Hematopoietic multipotent progenitor cell treated with erythropoietin and hydrocortisone succinate and interleukin-3 and kit ligand, for 17 days (in vitro differentiated cells): Measurements from ENCODE around the gene DDAH2.
A peak's percentile ranks its signal among the peaks of the same experiment; 100 is the strongest.
"Not testable (repeated sequence)": the region's sequence is repeated elsewhere in the genome, so short reads cannot be mapped to it uniquely, and the experiment has no call there.

Source experiments
- DNase-seq: peaks from one replicate; pipeline ENCODE4 v3.0.0-alpha.2; 2015; ENCODE audit warnings: low spot score

The DDAH2 gene

GRCh38 chr6:31713991-31714684 lies 15.0 kb downstream of the DDAH2 start:
- DNase-seq, result no peak

GRCh38 chr6:31713465-31713864 lies 15.6 kb downstream of the DDAH2 start:
- no peak for DNase-seq

- no peak for DNase-seq
These were observed 16.8 kb downstream of the DDAH2 start for GRCh38 chr6:31712296-31712695.

GRCh38 chr6:31711233-31711632 lies 17.9 kb downstream of the DDAH2 start:
- DNase-seq, result peak; percentile 59

- DNase-seq, result no peak
These were observed 18.4 kb downstream of the DDAH2 start for GRCh38 chr6:31710523-31711219.

GRCh38 chr6:31709157-31709556 lies 19.9 kb downstream of the DDAH2 start:
- DNase-seq, result not testable (repeated sequence)

- DNase-seq, result no peak
These were observed 20.9 kb downstream of the DDAH2 start for GRCh38 chr6:31708224-31708623.

GRCh38 chr6:31707701-31708100 lies 21.4 kb downstream of the DDAH2 start:
- no peak for DNase-seq

GRCh38 chr6:31706599-31706998 lies 22.5 kb downstream of the DDAH2 start, which contains the start of gene LY6G6F:
Gene LY6G6F, plus strand, starts transcription at chr6:31706866. Its CDS starts 41 bp downstream, at chr6:31706907.
- DNase-seq, result no peak

GRCh38 chr6:31705931-31706330 lies 23.2 kb downstream of the DDAH2 start:
- DNase-seq, result no peak

GRCh38 chr6:31702819-31703716 lies 26.0 kb downstream of the DDAH2 start, which contains the start of gene ABHD16A:
Gene ABHD16A, minus strand, starts transcription at chr6:31703324. Its CDS starts 43 bp downstream, at chr6:31703281.
- DNase-seq, result peak; percentile 96

- DNase-seq, result no peak
These were observed 26.7 kb downstream of the DDAH2 start for GRCh38 chr6:31702405-31702818.

- peak; percentile 73 for DNase-seq
These were observed 27.3 kb downstream of the DDAH2 start for GRCh38 chr6:31701666-31702404.

GRCh38 chr6:31700740-31701401 lies 28.2 kb downstream of the DDAH2 start:
- no peak for DNase-seq

GRCh38 chr6:31697555-31697954 lies 31.5 kb downstream of the DDAH2 start:
- DNase-seq, result no peak

GRCh38 chr6:31693535-31693934 lies 35.6 kb downstream of the DDAH2 start:
- DNase-seq, result no peak

- no peak for DNase-seq
These were observed 36.2 kb downstream of the DDAH2 start for GRCh38 chr6:31692886-31693285.

- DNase-seq, result no peak
These were observed 36.7 kb downstream of the DDAH2 start for GRCh38 chr6:31692353-31692752.

GRCh38 chr6:31691564-31692108 lies 37.5 kb downstream of the DDAH2 start:
- no peak for DNase-seq

GRCh38 chr6:31691078-31691463 lies 38.0 kb downstream of the DDAH2 start:
- DNase-seq, result no peak
